Skeletal muscle satellite cell (primary cell): ENCODE data around the gene LYPD1. TPM values are rescaled to one million over a fixed set of nuclear protein-coding genes. Genes with fewer than 3 reads are reported as not detected.
"Not testable (repeated sequence)": the region's sequence is repeated elsewhere in the genome, so short reads cannot be mapped to it uniquely, and the experiment has no call there.

ENCODE experiments used
- H3K27me3 ChIP-seq: 2 replicates; pipeline ENCODE4 v1.7.0; 2013; ENCODE audit warnings: low read length; ENCODE audit not compliant: control insufficient read depth, insufficient read depth
- H3K36me3 ChIP-seq: 2 replicates; pipeline ENCODE4 v1.7.0; 2013; ENCODE audit warnings: mild to moderate bottlenecking, control low read depth, low read length; ENCODE audit not compliant: insufficient read depth
- H3K4me1 ChIP-seq: 2 replicates; pipeline ENCODE4 v1.7.0; 2013; ENCODE audit warnings: low read length; ENCODE audit not compliant: control insufficient read depth, insufficient read depth
- H3K4me2 ChIP-seq: 2 replicates; pipeline ENCODE4 v1.7.0; 2013; ENCODE audit warnings: mild to moderate bottlenecking, low read length
- H3K4me3 ChIP-seq: 2 replicates; pipeline ENCODE4 v1.7.0; 2013; ENCODE audit warnings: low read length
- H3K9ac ChIP-seq: 2 replicates; pipeline ENCODE4 v1.7.0; 2013; ENCODE audit warnings: mild to moderate bottlenecking, low read depth, low read length, moderate library complexity
- H3K9me3 ChIP-seq: replicated peaks from 2 replicates; pipeline ENCODE4 v1.7.0; 2013; ENCODE audit warnings: mild to moderate bottlenecking, control low read depth, low read length
- total RNA-seq: library from RNA; depleted of rRNA; stranded (reverse); fragments of >200 nt; gene quantifications from 2 replicates; pipeline ENCODE4 v1.2.3, GENCODE V29; 2012; rRNA removed

LYPD1 gene, protein sequence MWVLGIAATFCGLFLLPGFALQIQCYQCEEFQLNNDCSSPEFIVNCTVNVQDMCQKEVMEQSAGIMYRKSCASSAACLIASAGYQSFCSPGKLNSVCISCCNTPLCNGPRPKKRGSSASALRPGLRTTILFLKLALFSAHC
- total RNA-seq: not detected in 2 replicates

GRCh38 chr2:132669908-132670495, at the start of gene LYPD1:
Gene LYPD1, minus strand, starts transcription at chr2:132670205. Its CDS starts 273 bp downstream, at chr2:132669932.
- Histone ChIP-seq H3K27me3 (peaks cover 51% of the 10 kb centered on the region), H3K9me3 (no peaks in the 10 kb centered on the region), H3K4me1 (peaks cover 24% of the 10 kb centered on the region), H3K4me2 (peak within 1 kb of the TSS; percentile 84), H3K9ac (no peak within 1 kb of the TSS), H3K4me3 (peak within 1 kb of the TSS; percentile 58), H3K36me3 (no peaks in the 10 kb centered on the region)

DNA sequence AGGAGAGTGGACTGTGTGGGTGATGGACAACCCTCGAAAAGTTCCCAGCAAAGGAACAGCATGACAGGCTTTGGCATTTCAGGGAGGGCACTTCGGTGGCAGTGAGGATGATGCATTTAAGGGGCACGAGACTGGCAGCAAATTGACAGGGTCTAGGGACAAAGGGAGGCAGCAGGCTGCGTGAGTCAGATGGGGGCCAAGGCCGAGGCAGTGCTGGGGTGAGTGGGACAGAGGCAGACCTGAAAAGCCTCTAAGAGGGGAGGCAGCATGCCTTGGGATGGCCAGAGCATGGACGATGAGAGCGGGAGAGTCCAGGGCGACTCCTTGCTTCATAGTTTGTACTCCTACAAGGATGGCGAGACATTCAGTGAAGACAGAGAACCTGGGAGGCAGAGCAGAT, 49.5 kb upstream of the LYPD1 start:
- H3K9me3 ChIP-seq: no peaks in the 10 kb centered on the region
- no peak overlapping the region for H3K4me2 ChIP-seq
- H3K36me3 ChIP-seq: no peaks in the 10 kb centered on the region
- H3K9ac ChIP-seq: no peak overlapping the region
- no peaks in the 10 kb centered on the region for H3K4me1 ChIP-seq
- H3K4me3 ChIP-seq: no peak overlapping the region
- no peaks in the 10 kb centered on the region for H3K27me3 ChIP-seq

DNA sequence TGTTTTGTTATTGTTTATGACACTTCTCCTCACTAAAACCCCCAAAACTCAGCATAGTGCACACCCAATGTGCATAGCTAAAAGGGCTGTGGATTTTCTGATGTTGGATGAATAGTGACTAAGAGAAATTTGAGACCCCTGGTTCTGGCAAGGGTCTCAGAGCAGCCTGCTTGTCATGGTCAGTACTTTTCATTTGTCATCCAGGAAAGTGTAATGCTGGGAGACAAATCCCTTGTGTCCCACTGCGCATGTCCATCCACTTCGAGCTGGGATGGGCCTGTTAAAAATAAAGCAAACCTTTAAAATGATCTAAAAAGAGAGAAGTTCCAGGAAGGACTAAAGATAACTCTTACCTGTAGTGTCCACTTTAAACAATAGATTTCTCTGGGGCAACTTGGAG, 46.9 kb upstream of the LYPD1 start:
- Histone ChIP-seq H3K4me2 (no peak overlapping the region), H3K4me3 (no peak overlapping the region), H3K9me3 (no peaks in the 10 kb centered on the region), H3K9ac (no peak overlapping the region), H3K4me1 (no peaks in the 10 kb centered on the region), H3K27me3 (no peaks in the 10 kb centered on the region), H3K36me3 (no peaks in the 10 kb centered on the region)

- no peak overlapping the region for H3K9ac ChIP-seq
- H3K4me1 ChIP-seq: no peaks in the 10 kb centered on the region
Measured at GRCh38 chr2:132715386-132716351, 45.7 kb upstream of the LYPD1 start.

GRCh38 chr2:132703396-132703795, 33.4 kb upstream of the LYPD1 start:
- Histone ChIP-seq H3K4me1 (no peaks in the 10 kb centered on the region), H3K27me3 (peaks cover 3% of the 10 kb centered on the region), H3K9ac (no peak overlapping the region)

More at GRCh38 chr2:132715386-132716351, 45.7 kb upstream of the LYPD1 start:
- Histone ChIP-seq H3K4me3 (no peak overlapping the region), H3K27me3 (no peaks in the 10 kb centered on the region), H3K36me3 (no peaks in the 10 kb centered on the region), H3K9me3 (no peaks in the 10 kb centered on the region), H3K4me2 (no peak overlapping the region)

GRCh38 chr2:132701810-132702209, 31.8 kb upstream of the LYPD1 start:
- Histone ChIP-seq H3K4me1 (no peaks in the 10 kb centered on the region), H3K4me3 (no peak overlapping the region), H3K36me3 (no peaks in the 10 kb centered on the region), H3K9ac (no peak overlapping the region), H3K9me3 (no peaks in the 10 kb centered on the region), H3K27me3 (peaks cover 3% of the 10 kb centered on the region), H3K4me2 (no peak overlapping the region)

More at GRCh38 chr2:132703396-132703795, 33.4 kb upstream of the LYPD1 start:
- no peaks in the 10 kb centered on the region for H3K36me3 ChIP-seq
- no peaks in the 10 kb centered on the region for H3K9me3 ChIP-seq
- H3K4me2 ChIP-seq: no peak overlapping the region
- no peak overlapping the region for H3K4me3 ChIP-seq

DNA sequence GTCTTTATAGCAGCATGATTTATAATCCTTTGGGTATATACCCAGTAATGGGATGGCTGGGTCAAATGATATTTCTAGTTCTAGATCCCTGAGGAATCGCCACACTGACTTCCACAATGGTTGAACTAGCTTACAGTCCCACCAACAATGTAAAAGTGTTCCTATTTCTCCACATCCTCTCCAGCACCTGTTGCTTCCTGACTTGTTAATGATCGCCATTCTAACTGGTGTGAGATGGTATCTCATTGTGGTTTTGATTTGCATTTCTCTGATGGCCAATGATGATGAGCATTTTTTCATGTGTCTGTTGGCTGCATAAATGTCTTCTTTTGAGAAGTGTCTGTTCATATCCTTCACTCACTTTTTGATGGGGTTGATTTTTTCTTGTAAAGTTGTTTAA, 29.8 kb upstream of the LYPD1 start:
- H3K27me3 ChIP-seq: not testable (repeated sequence)

DNA sequence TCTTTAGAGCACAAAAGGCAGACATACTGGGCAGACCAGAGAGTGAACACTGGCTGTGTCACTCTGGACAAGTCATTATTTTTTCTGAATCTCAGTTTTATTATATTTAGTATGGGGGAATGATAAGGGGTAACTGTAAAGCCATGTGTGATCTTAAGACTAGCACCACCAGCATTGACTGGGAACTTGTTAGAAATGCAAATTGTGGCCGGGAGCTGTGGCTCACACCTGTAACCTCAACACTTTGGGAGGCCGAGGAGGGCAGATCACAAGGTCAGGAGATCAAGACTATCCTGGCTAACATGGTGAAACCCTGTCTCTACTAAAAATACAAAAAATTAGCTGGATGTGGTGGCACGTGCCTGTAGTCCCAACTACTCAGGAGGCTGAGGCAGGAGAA, 28.3 kb upstream of the LYPD1 start:
- H3K36me3 ChIP-seq, H3K4me1 ChIP-seq, H3K4me3 ChIP-seq, H3K9ac ChIP-seq, H3K27me3 ChIP-seq, H3K4me2 ChIP-seq, H3K9me3 ChIP-seq: not testable (repeated sequence)

More for the DNA sequence above, 29.8 kb upstream of the LYPD1 start:
- H3K4me3 ChIP-seq, H3K9ac ChIP-seq, H3K36me3 ChIP-seq, H3K4me1 ChIP-seq, H3K9me3 ChIP-seq, H3K4me2 ChIP-seq: not testable (repeated sequence)

GRCh38 chr2:132697556-132698205, 27.7 kb upstream of the LYPD1 start:
- H3K27me3 ChIP-seq: no peaks in the 10 kb centered on the region
- H3K36me3 ChIP-seq: no peaks in the 10 kb centered on the region
- H3K4me1 ChIP-seq: no peaks in the 10 kb centered on the region
- no peak overlapping the region for H3K9ac ChIP-seq
- H3K9me3 ChIP-seq: no peaks in the 10 kb centered on the region
- H3K4me3 ChIP-seq: no peak overlapping the region
- H3K4me2 ChIP-seq: no peak overlapping the region

DNA sequence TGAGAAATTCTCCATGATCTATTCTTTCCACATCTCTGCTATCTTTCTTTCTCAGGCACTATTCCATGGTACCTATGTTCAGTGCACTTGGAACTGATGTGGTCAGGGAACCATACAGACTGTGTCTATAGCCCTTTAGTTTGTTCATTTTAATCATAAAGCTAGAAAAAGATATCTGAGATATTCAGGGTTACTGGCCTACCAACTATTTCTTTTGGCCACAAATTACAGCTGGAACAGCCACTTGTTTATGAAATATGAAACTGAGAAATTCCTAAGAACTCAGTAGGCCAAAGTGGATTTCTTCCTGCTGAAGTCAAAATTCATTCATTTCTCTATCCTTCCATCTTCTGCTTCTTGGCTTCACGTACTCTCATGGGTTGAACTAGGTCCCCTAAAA, 22.8 kb upstream of the LYPD1 start:
- no peak overlapping the region for H3K9ac ChIP-seq
- H3K4me2 ChIP-seq: no peak overlapping the region
- H3K27me3 ChIP-seq: no peaks in the 10 kb centered on the region
- H3K4me1 ChIP-seq: no peaks in the 10 kb centered on the region
- no peaks in the 10 kb centered on the region for H3K36me3 ChIP-seq
- H3K9me3 ChIP-seq: no peaks in the 10 kb centered on the region
- no peak overlapping the region for H3K4me3 ChIP-seq

GRCh38 chr2:132691556-132691955, 21.6 kb upstream of the LYPD1 start:
- Histone ChIP-seq H3K4me2 (no peak overlapping the region), H3K4me3 (no peak overlapping the region), H3K9ac (no peak overlapping the region)

More at GRCh38 chr2:132691556-132691955, 21.6 kb upstream of the LYPD1 start:
- no peaks in the 10 kb centered on the region for H3K36me3 ChIP-seq
- no peaks in the 10 kb centered on the region for H3K9me3 ChIP-seq
- no peaks in the 10 kb centered on the region for H3K27me3 ChIP-seq
- H3K4me1 ChIP-seq: no peaks in the 10 kb centered on the region
